ENCODE data around the gene VIT. TPM values are rescaled to one million over a fixed set of nuclear protein-coding genes. Genes with fewer than 3 reads are reported as not detected.

VIT gene
- total RNA-seq, 2 experiments from 2014 or later: not detected

Other genes starting within 250 kb of the VIT start
- 1 to 10 TPM; 6.5 to 8.2 TPM for gene FEZ2, start 98.5 kb upstream of the VIT start, total RNA-seq

Measured in activated naive CD4-positive, alpha-beta T cell treated with anti-CD3 and anti-CD28 coated beads for 36 hours (primary cell).